PC-3 (cell line): ENCODE data around the gene APCDD1L.

Experiments
- EZH2 ChIP-seq: fragments of 300-600 bp; sonication (generic); IDR thresholded peaks from one replicate; pipeline ENCODE4 v1.6.1; 2017; ENCODE audit warnings: antibody characterized with exemption, mild to moderate bottlenecking, low read length; ENCODE audit not compliant: unreplicated experiment
- TF ChIP-seq, protein P1 (sequence below): fragments of 300-600 bp; sonication (generic); conservative IDR thresholded peaks from 2 replicates; pipeline ENCODE4 v1.5.1; 2017; ENCODE audit warnings: antibody characterized with exemption, low read depth, mild to moderate bottlenecking, low read length

DNA sequence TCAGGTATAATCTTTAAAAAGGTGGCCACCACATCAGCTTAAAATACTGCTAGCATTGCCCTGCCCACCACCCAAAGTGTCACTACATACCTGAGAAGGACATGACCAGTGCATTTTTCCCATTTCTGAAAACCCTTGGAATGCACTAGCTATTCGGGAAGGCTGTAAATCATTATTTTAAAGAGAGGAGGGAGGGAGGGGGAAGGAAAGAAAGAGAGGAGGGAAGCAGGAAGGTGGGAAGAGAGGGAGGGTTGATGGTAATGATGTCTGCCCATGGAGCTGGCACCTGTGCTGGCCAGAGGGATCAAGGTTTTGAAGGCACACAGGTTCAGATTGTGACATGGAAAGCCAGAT is 93.7 kb downstream of the APCDD1L start:
- no peak for TF ChIP-seq EZH2
- TF ChIP-seq, protein P1, sequence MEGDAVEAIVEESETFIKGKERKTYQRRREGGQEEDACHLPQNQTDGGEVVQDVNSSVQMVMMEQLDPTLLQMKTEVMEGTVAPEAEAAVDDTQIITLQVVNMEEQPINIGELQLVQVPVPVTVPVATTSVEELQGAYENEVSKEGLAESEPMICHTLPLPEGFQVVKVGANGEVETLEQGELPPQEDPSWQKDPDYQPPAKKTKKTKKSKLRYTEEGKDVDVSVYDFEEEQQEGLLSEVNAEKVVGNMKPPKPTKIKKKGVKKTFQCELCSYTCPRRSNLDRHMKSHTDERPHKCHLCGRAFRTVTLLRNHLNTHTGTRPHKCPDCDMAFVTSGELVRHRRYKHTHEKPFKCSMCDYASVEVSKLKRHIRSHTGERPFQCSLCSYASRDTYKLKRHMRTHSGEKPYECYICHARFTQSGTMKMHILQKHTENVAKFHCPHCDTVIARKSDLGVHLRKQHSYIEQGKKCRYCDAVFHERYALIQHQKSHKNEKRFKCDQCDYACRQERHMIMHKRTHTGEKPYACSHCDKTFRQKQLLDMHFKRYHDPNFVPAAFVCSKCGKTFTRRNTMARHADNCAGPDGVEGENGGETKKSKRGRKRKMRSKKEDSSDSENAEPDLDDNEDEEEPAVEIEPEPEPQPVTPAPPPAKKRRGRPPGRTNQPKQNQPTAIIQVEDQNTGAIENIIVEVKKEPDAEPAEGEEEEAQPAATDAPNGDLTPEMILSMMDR: no peak
